Activated CD8-positive, alpha-beta memory T cell treated with anti-CD3 and anti-CD28 coated beads for 48 hours (primary cell): ENCODE measurements around the gene IRAK3.
"Not testable (repeated sequence)": the region's sequence is repeated elsewhere in the genome, so short reads cannot be mapped to it uniquely, and the experiment has no call there.

Experiments
- DNase-seq, 3 experiments: peaks; one replicate each; pipeline ENCODE4 v3.0.0-alpha.2; 2020; ENCODE audit warnings: low read depth in 2 of 3, low spot score in 2 of 3

IRAK3 gene

GRCh38 chr12:66170606-66171005, 18.4 kb upstream of the IRAK3 start:
- no peak for DNase-seq

GRCh38 chr12:66174391-66175325, 14.4 kb upstream of the IRAK3 start:
- not testable (repeated sequence) for DNase-seq

- no peak for DNase-seq
Measured at GRCh38 chr12:66176105-66176900, 12.7 kb upstream of the IRAK3 start.

- DNase-seq: no peak
Measured at GRCh38 chr12:66182956-66183355, 6.1 kb upstream of the IRAK3 start.

GRCh38 chr12:66184822-66185221, 4.2 kb upstream of the IRAK3 start:
- not testable (repeated sequence) for DNase-seq

GRCh38 chr12:66187036-66187435, 2.0 kb upstream of the IRAK3 start:
- no peak for DNase-seq

GRCh38 chr12:66187821-66188220, 1.2 kb upstream of the IRAK3 start:
- no peak for DNase-seq

- DNase-seq: no peak
Measured at GRCh38 chr12:66189486-66189843, 451 bp downstream of the IRAK3 start.

GRCh38 chr12:66189889-66190288, 875 bp downstream of the IRAK3 start:
- no peak for DNase-seq

- no peak for DNase-seq
Measured at GRCh38 chr12:66190519-66191370, 1.7 kb downstream of the IRAK3 start.

GRCh38 chr12:66191547-66192126, 2.6 kb downstream of the IRAK3 start:
- no peak for DNase-seq

- DNase-seq: no peak
Measured at GRCh38 chr12:66194122-66194521, 5.1 kb downstream of the IRAK3 start.

GRCh38 chr12:66195242-66195641, 6.2 kb downstream of the IRAK3 start:
- no peak for DNase-seq

- DNase-seq: no peak
Measured at GRCh38 chr12:66196806-66197205, 7.8 kb downstream of the IRAK3 start.

GRCh38 chr12:66197495-66197921, 8.5 kb downstream of the IRAK3 start:
- no peak for DNase-seq

- no peak for DNase-seq
Measured at GRCh38 chr12:66199141-66199540, 10.1 kb downstream of the IRAK3 start.

- DNase-seq: no peak
Measured at GRCh38 chr12:66199831-66200509, 11.0 kb downstream of the IRAK3 start.

GRCh38 chr12:66203820-66204219, 14.8 kb downstream of the IRAK3 start:
- DNase-seq: no peak

- no peak for DNase-seq
Measured at GRCh38 chr12:66206141-66206540, 17.1 kb downstream of the IRAK3 start.

- DNase-seq: no peak
Measured at GRCh38 chr12:66210840-66211239, 21.8 kb downstream of the IRAK3 start.
